Endodermal cell (in vitro differentiated cells): Measurements from ENCODE around the gene SSC5D. TPM values are rescaled to one million over a fixed set of nuclear protein-coding genes. Genes with fewer than 3 reads are reported as not detected.

Source experiments
- DNase-seq: peaks from one replicate; pipeline ENCODE4 v3.0.0-alpha.2; 2017
- H3K27ac ChIP-seq: 2 replicates; pipeline ENCODE4 v1.5.1; 2013; ENCODE audit warnings: mild to moderate bottlenecking, low read depth, low read length, moderate library complexity
- H3K27me3 ChIP-seq: 2 replicates; pipeline ENCODE4 v1.6.1; 2013; ENCODE audit warnings: mild to moderate bottlenecking, low read length, moderate library complexity; ENCODE audit not compliant: insufficient read depth, control insufficient read depth, poor library complexity, severe bottlenecking
- H3K36me3 ChIP-seq: 2 replicates; pipeline ENCODE4 v1.7.0; 2013; ENCODE audit warnings: mild to moderate bottlenecking, low read length, moderate library complexity; ENCODE audit not compliant: control insufficient read depth, insufficient read depth
- H3K4me1 ChIP-seq: one replicate; pipeline ENCODE4 v1.7.0; 2013; ENCODE audit warnings: low read length; ENCODE audit not compliant: control insufficient read depth, insufficient read depth
- H3K4me3 ChIP-seq: 2 replicates; pipeline ENCODE4 v1.5.1; 2013; ENCODE audit warnings: mild to moderate bottlenecking, low read length, moderate library complexity
- H3K9ac ChIP-seq: 2 replicates; pipeline ENCODE4 v1.6.1; 2013; ENCODE audit warnings: mild to moderate bottlenecking, low read length, moderate library complexity; ENCODE audit not compliant: poor library complexity, severe bottlenecking; ENCODE audit errors: extremely low read depth
- H3K9me3 ChIP-seq: 2 replicates; pipeline ENCODE4 v1.6.1; 2013; ENCODE audit warnings: mild to moderate bottlenecking, low read length, moderate library complexity; ENCODE audit not compliant: control insufficient read depth
- H3K27ac Mint-ChIP-seq: 2 replicates; pipeline ENCODE4 v1.8.0; 2020; ENCODE audit warnings: mixed read lengths
- H3K27me3 Mint-ChIP-seq: 2 replicates; pipeline ENCODE4 v1.8.0; 2021; ENCODE audit warnings: mild to moderate bottlenecking, mixed read lengths; ENCODE audit not compliant: insufficient read depth
- H3K36me3 Mint-ChIP-seq: 2 replicates; pipeline ENCODE4 v1.8.0; 2020; ENCODE audit warnings: low read depth, mixed read lengths
- H3K4me1 Mint-ChIP-seq: 2 replicates; pipeline ENCODE4 v1.8.0; 2020; ENCODE audit warnings: mixed read lengths
- H3K4me3 Mint-ChIP-seq: 2 replicates; pipeline ENCODE4 v1.8.0; 2020; ENCODE audit warnings: mild to moderate bottlenecking, moderate library complexity, mixed read lengths
- H3K9me3 Mint-ChIP-seq: 2 replicates; pipeline ENCODE4 v1.8.0; 2020; ENCODE audit warnings: mild to moderate bottlenecking, mixed read lengths
- WGBS, 2 experiments: methylation state at CpG; one replicate each; pipeline versions ENCODE4 v1.1.5 to v1.1.7; 2013; ENCODE audit warnings: missing lambda C conversion rate in 2 of 2, mixed read lengths in 1 of 2; ENCODE audit not compliant: insufficient coverage in 1 of 2, insufficient read length in 1 of 2; 5-methylcytosine and 5-hydroxymethylcytosine counted together
- total RNA-seq, 2 donors: library from RNA; stranded (reverse); fragmentation: NEBNext Ultra II Directional in 1 of 2; extraction: Animal tissue kit (Norgen Biotek cat#: 25700) in 1 of 2; gene quantifications; 2 replicates in 1 of 2; 3 replicates in 1 of 2; pipeline ENCODE4 v1.2.1, GENCODE V29; 2021
- TF ChIP-seq, protein P1 (sequence below): fragments of 200-600 bp; sonication (generic); conservative IDR thresholded peaks from 2 replicates; pipeline ENCODE4 v1.5.0; 2021; ENCODE audit warnings: antibody characterized with exemption, mild to moderate bottlenecking

Gene SSC5D
- total RNA-seq, 2 donors from 2014 or later: 1.4 to 2.4 TPM

DNA sequence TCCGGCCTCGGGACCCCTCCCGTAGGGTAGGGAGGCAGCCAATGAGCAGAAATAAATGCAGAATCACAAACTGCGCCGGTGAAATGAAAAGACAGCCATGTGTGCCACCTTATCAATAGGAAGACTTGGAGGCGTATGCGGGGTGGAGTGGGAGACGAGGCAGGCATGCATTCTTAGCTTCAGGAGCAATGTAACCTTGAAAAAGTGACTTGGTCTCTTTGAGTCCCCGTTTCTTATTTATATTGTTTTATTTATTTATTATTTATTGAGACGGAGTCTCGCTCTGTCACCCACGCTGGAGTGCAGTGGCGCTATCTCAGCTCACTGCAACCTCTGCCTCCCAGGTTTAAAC is 16.0 kb downstream of the SSC5D start:
- H3K27me3 ChIP-seq: peaks cover 19% of the 10 kb centered on the region
- Mint-ChIP-seq H3K9me3 (peaks cover 14% of the 10 kb centered on the region), H3K27ac (no peak overlapping the region), H3K4me1 (no peaks in the 10 kb centered on the region), H3K4me3 (no peak overlapping the region), H3K36me3 (no peaks in the 10 kb centered on the region), H3K27me3 (peaks cover 76% of the 10 kb centered on the region)
- WGBS, 2 experiments: 50 to 54% methylated on average over 10 to 12 of the region's 13 CpGs
- H3K27ac ChIP-seq: no peak overlapping the region
- TF ChIP-seq, protein P1, sequence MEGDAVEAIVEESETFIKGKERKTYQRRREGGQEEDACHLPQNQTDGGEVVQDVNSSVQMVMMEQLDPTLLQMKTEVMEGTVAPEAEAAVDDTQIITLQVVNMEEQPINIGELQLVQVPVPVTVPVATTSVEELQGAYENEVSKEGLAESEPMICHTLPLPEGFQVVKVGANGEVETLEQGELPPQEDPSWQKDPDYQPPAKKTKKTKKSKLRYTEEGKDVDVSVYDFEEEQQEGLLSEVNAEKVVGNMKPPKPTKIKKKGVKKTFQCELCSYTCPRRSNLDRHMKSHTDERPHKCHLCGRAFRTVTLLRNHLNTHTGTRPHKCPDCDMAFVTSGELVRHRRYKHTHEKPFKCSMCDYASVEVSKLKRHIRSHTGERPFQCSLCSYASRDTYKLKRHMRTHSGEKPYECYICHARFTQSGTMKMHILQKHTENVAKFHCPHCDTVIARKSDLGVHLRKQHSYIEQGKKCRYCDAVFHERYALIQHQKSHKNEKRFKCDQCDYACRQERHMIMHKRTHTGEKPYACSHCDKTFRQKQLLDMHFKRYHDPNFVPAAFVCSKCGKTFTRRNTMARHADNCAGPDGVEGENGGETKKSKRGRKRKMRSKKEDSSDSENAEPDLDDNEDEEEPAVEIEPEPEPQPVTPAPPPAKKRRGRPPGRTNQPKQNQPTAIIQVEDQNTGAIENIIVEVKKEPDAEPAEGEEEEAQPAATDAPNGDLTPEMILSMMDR: no peak
- H3K9ac ChIP-seq: no peak overlapping the region
- peaks cover 6% of the 10 kb centered on the region for H3K9me3 ChIP-seq
- H3K36me3 ChIP-seq: no peaks in the 10 kb centered on the region
- DNase-seq: no peak
- peak overlapping the region; percentile 67 for H3K4me3 ChIP-seq
- no peaks in the 10 kb centered on the region for H3K4me1 ChIP-seq

DNA sequence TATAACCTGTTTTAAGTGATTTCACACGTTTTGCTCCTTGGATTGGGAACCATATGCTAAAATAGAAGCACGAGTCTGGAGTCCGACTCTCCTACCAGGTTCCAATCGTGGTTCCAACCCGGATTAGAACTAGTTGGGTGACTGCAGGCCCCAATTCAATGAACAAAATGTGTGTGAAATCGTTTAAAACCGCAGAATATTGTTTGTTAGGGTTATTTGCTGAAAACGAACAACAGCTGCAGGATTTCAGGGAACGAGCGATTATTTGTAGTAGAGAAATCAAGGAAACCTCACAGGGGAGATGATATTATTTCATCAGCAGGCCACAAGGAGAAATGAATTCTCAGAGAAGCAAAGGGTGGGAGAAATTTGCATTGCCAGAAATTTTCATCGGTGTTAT is 16.7 kb downstream of the SSC5D start:
- no peaks in the 10 kb centered on the region for H3K4me1 Mint-ChIP-seq
- 86 to 89% methylated on average over 11 of the region's 11 CpGs for WGBS, 2 experiments

DNA sequence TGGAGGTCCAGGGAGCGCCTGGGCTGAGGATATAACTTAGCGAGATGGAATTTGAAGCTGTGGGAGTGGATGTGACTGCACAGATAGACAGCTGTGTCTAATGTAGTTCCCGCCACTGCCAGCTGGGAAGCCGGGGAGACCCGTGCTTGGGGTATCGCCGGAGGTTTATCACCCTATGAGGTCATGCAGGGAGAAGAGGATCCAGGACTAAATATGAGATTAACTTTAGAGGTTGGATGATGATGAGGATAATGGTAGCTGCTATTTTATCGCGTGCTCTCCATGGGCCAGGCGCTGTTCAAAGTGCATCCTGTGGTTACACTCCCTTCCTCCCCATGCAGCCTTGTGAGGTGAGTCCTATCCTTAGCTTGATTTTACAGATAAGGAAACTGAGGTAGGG is 19.9 kb downstream of the SSC5D start:
- no peak overlapping the region for H3K27ac Mint-ChIP-seq
- H3K27ac ChIP-seq: no peak overlapping the region
- H3K4me1 Mint-ChIP-seq: no peaks in the 10 kb centered on the region
- H3K4me3 ChIP-seq: no peak overlapping the region
- no peak for DNase-seq
- TF ChIP-seq, protein P1: no peak
- no peak overlapping the region for H3K9ac ChIP-seq
- no peaks in the 10 kb centered on the region for H3K4me1 ChIP-seq
- H3K27me3 Mint-ChIP-seq: peaks cover 54% of the 10 kb centered on the region
- peaks cover 6% of the 10 kb centered on the region for H3K9me3 ChIP-seq
- H3K36me3 ChIP-seq: no peaks in the 10 kb centered on the region
- 75 to 86% methylated on average over 9 to 10 of the region's 10 CpGs for WGBS, 2 experiments
- no peak overlapping the region for H3K4me3 Mint-ChIP-seq
- H3K27me3 ChIP-seq: peaks cover 11% of the 10 kb centered on the region
- H3K9me3 Mint-ChIP-seq: peaks cover 8% of the 10 kb centered on the region
- no peaks in the 10 kb centered on the region for H3K36me3 Mint-ChIP-seq

More for the DNA sequence above, 16.7 kb downstream of the SSC5D start:
- H3K4me3 Mint-ChIP-seq: no peak overlapping the region
- H3K36me3 ChIP-seq: no peaks in the 10 kb centered on the region
- H3K9me3 ChIP-seq: peaks cover 6% of the 10 kb centered on the region
- H3K9me3 Mint-ChIP-seq: peaks cover 14% of the 10 kb centered on the region
- TF ChIP-seq, protein P1: no peak
- no peak overlapping the region for H3K9ac ChIP-seq
- no peaks in the 10 kb centered on the region for H3K36me3 Mint-ChIP-seq
- H3K27ac ChIP-seq: no peak overlapping the region
- H3K4me1 ChIP-seq: no peaks in the 10 kb centered on the region
- H3K27me3 ChIP-seq: peaks cover 19% of the 10 kb centered on the region
- H3K4me3 ChIP-seq: no peak overlapping the region
- H3K27me3 Mint-ChIP-seq: peaks cover 71% of the 10 kb centered on the region
- no peak for DNase-seq
- H3K27ac Mint-ChIP-seq: no peak overlapping the region
